ENCODE measurements around the gene AKAP6.
"Not testable (repeated sequence)": the region's sequence is repeated elsewhere in the genome, so short reads cannot be mapped to it uniquely, and the experiment has no call there.

The AKAP6 gene

GRCh38 chr14:32545506-32546210, 216.6 kb downstream of the AKAP6 start:
- DNase-seq: no peak

GRCh38 chr14:32546246-32546645, 217.1 kb downstream of the AKAP6 start:
- no peak for DNase-seq

DNA sequence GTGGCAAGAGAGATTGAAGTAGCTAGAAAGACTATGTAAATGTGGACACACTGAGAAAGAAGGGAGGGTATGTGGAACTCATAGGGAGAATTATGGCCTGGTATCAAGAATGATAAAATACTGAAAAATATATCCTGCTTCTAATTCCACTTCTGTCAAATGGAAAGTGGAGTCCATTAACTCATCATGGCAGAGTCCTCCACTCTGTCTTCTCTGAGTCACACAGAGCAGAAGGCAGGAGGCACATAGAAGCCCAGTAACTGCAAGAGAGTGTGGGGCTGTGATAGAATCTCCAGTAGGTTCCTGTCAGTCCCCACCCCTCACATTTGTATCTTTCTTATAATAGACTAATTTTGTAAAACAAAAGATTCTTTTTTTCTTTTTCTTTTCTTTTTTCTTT, 223.7 kb downstream of the AKAP6 start:
- no peak for DNase-seq

DNA sequence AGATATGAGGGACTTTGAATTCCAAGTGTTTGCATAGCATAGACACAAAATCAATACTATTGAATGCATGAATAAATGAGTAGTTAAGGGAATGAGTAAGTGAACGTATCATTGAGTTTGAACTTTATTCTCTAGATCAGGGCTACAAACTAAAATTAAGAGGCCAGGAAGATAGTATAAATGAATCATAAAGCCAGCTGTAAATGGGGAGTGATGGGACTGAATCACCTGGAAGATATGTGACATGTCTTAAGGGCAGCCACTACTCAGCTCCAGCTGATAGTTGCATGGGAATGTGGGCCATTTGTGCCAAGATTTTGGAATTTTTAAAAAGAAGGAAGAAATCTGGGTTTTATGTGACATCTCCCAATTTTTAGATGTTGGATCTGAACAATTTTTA, 229.9 kb downstream of the AKAP6 start:
- no peak for DNase-seq

DNA sequence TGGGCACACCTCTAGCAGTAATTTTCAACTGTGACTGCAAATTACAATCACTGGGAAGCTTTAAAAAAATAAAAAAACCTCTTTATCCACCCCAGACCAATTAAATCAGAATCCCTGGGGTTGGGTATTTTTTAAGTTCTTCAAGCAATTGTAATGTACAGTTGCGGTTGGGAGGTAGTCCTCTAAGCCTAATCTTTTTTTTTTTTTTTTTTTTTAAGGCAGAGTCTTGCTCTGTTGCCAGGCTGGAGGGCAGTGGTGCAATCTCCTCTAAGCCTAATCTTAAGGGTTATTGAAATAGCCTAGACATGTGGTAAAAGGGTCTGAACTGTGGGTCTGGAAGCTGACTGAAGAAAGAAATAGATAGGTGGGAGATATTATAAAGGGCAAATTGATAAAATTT, 230.5 kb downstream of the AKAP6 start:
- DNase-seq: no peak

DNA sequence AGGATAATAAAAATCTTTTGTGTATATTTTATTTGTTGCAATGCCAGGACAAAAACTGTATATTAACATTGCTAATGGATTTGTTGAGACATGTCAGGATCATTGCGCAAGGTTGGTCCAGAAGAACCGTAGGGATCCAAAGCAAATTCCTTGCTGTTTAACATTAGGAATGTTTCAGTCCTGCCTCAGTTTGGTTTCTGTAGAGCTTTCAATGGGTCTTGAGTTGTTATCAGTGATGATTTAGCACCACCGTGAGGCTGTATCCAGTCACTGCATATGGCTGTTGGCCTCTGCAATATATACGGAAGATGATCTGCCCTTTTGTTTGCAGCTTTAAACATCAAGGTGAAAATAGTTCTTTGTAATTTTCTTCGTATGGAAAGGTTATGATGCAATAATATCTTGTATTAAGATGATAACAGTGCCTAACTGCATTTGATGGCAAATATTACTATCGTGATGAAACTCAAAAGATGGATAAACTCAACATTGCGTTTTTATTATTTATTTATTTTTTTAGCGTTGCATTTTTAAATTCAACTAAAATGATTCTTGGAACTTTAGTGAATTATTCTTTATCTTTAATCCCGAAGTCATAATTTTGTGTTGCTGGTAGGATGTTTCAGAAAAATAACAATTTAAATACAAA, 231.2 kb downstream of the AKAP6 start:
- DNase-seq: peak; percentile 48

- DNase-seq: no peak
Observed at GRCh38 chr14:32561520-32561919, 232.4 kb downstream of the AKAP6 start.

- no peak for DNase-seq
Observed at GRCh38 chr14:32564596-32564995, 235.5 kb downstream of the AKAP6 start.

GRCh38 chr14:32565256-32565655, 236.2 kb downstream of the AKAP6 start:
- DNase-seq: no peak

- no peak for DNase-seq
Observed at GRCh38 chr14:32567543-32568384, 238.7 kb downstream of the AKAP6 start.

DNA sequence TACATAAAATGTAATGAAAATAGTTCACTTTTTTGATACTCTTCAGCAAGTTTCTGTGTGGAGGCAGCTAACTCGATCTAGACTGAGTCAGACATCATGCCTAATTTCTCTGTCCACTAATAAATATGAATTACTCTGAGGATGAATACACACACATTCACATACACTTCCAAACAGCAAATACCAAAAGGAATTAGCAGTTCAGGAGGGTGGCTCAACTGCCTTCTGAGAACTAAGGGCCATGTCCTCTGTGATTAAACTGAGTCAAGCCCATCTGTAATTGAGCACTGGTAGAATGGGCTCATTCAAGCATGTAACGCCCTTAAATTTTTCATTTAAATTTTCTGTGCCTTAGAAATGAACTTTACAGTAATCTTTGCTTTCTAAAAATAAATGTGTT, 242.5 kb downstream of the AKAP6 start:
- DNase-seq: no peak

DNA sequence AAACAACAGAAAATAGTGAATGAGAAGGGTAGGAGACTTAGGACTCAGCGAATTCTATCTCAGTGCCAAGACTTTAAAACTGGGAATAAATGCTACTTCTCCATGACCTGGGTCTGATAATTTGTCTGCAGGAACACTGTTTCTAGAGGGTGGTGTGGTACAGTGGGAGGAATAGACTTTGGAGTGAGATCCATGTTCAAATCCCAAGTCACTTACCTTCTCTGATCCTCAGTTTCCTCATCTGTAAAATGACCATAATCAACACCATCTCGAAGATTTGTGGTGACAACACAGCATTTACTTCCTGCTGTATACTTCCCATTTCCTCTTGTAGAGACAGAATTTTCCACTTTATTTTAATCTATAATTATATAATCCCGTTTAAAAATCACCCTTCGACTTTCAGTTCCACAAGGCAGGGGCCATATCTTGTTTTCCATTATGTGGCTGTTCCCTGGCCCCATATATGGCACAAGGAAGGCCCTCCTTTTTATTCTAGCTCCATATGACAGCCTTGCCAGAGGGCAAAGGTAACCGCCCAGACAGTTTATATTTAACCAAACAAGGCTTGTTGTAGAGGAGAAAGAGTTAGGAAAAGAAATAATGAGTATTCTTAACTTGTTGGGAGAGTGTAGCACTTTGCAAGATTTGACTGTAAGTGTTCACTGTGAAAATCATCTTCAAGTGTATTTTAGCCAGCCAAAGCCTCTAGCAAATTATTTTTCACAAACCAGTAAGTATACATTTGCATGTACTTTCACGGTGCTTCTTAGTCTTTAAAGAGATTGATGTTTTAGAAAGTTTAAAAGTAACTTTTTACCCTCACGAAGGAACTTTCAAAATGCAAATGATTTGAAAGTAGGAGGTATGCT, 243.1 kb downstream of the AKAP6 start:
- DNase-seq: no peak

GRCh38 chr14:32572867-32573150, 243.7 kb downstream of the AKAP6 start:
- DNase-seq: no peak

GRCh38 chr14:32574269-32574668, 245.2 kb downstream of the AKAP6 start:
- no peak for DNase-seq

DNA sequence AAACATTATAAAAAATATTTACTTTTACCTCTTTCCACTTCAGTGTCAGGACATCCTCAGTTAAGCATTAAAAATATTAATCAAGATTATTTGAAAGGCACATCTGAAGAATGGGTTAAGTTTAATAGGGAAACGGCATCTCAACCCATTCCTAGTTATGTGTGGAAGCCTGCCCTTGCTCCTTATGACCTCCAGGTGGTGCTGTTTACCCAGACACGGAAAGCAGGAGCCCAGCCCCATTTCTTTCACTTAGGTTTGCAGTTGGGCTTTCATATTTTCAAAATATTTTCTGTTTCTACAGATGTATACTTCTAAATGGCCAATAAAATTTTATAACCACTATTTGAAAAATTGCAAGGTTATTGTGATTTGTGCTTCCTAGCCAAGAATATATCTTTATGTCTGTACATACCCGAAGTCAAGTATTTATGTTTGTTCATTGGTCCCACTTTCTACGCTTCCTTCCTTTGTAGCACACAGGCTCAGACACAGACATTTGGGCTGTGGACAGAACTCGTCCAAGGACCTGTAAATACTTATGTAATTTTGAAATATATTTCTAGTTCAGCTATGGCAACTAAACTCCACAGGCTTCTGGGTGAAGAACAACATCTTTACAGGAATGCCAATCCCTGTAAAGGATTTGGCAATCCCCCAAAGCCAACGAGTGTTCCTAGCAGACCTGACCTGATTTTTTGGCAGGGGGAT, 247.1 kb downstream of the AKAP6 start:
- DNase-seq: peak; percentile 45

- no peak for DNase-seq
Observed at GRCh38 chr14:32576977-32577376, 247.9 kb downstream of the AKAP6 start.

DNA sequence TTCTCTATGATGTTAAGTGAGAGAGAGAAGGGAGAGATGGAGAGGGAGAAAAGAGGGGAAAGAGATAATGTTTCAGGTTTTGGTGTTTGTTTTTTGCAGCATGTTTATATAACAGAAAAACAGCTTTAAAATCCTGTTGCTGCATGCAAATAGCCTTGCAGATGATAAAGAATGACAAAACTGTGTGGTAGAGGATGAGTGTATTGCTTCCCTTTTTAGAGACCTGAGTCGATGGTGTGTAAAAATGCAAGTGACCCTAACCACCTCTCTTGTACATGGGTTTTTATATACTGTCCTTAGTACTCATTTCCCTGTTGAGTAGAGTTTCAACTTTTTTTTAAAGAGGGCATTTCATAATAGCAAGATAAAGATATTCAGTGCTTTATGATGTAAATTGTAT, 249.1 kb downstream of the AKAP6 start:
- DNase-seq: no peak

- DNase-seq: not testable (repeated sequence)
Observed at GRCh38 chr14:32583427-32583826, 254.3 kb downstream of the AKAP6 start.

- DNase-seq: no peak
Observed at GRCh38 chr14:32584079-32584478, 255.0 kb downstream of the AKAP6 start.

DNA sequence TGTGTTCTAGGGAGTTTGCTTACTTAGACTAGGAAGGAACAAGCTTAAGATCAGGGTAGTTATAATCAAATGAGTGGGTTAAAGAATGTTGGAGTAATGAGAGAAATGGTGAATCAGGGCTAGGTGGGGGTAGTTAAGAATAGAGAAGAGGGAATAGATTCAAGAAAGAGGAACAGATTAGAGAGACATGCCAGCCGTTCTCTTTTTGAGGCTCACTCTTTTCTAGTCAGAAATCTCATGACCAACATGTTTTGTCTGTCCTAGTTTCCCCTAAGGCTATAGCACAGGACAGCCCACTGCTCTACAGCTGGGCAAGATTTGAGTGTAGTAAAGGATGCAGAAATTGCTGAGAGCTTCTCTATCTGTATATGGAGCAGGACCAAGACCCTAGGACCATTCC, 258.4 kb downstream of the AKAP6 start:
- DNase-seq: no peak

DNA sequence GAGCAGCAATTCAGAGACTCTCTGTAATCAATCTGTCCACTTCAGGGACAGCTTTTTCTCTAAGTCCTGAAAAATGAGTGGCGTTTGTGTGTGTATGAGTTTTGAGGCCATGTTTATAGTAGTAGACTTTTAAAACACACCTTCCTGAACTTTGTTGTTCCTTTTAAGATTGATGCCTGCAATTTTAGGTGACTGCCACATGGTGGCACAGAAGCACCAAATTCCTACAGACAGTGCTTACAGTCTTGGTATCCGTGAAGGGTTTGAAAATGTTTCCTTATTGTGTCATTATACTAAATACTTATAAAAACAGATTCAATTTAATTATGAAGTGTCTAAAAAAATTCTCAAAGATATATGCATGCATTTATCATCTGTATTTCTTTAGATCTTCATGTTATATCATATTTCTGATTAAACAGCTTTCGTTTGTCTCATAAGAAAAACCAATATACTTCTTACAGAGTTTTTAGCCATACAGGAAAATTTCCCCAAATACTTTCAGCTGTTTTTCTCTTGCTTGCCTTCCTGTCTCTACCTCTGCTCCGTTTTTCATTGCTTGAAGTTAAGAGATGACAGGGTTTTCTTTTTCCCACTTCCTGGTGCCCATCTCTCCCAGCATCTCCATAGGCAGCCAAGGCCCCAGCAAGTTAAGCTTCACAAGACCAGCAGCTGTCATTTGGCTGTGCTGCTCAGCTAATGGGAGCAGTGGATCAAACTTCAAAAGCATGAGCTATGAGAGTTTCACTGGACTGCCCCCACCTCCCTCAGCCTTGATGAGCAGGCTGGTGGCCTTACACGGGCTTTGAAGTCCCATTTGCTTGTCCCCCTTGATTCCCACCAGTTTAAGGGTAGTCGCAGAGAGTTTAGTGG, 259.6 kb downstream of the AKAP6 start:
- no peak for DNase-seq
